Measurements from ENCODE around the gene RNF224.

RNF224 gene

GRCh38 chr9:137232510-137232909, 5.2 kb downstream of the RNF224 start:
- Histone ChIP-seq H3K9me3 (ENCODE audit: control insufficient read depth, low read length) (no peaks in the 10 kb centered on the region), H3K4me1 (peaks cover 11% of the 10 kb centered on the region), H3K27ac (no peak overlapping the region), H3K4me3 (ENCODE audit: low read depth, low read length) (no peak overlapping the region), H3K27me3 (ENCODE audit: control insufficient read depth, insufficient read depth, low read length) (no peaks in the 10 kb centered on the region), H3K36me3 (ENCODE audit: control insufficient read depth, insufficient read depth, low read length) (no peaks in the 10 kb centered on the region), H3K79me2 (no peaks in the 10 kb centered on the region), H2AFZ (no peak overlapping the region), H3K4me2 (ENCODE audit: low read length) (no peak overlapping the region), H3K9ac (no peak overlapping the region)
- TF ChIP-seq, protein P1, sequence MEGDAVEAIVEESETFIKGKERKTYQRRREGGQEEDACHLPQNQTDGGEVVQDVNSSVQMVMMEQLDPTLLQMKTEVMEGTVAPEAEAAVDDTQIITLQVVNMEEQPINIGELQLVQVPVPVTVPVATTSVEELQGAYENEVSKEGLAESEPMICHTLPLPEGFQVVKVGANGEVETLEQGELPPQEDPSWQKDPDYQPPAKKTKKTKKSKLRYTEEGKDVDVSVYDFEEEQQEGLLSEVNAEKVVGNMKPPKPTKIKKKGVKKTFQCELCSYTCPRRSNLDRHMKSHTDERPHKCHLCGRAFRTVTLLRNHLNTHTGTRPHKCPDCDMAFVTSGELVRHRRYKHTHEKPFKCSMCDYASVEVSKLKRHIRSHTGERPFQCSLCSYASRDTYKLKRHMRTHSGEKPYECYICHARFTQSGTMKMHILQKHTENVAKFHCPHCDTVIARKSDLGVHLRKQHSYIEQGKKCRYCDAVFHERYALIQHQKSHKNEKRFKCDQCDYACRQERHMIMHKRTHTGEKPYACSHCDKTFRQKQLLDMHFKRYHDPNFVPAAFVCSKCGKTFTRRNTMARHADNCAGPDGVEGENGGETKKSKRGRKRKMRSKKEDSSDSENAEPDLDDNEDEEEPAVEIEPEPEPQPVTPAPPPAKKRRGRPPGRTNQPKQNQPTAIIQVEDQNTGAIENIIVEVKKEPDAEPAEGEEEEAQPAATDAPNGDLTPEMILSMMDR (IDR thresholded peaks at IDR 0.05): no peak

DNA sequence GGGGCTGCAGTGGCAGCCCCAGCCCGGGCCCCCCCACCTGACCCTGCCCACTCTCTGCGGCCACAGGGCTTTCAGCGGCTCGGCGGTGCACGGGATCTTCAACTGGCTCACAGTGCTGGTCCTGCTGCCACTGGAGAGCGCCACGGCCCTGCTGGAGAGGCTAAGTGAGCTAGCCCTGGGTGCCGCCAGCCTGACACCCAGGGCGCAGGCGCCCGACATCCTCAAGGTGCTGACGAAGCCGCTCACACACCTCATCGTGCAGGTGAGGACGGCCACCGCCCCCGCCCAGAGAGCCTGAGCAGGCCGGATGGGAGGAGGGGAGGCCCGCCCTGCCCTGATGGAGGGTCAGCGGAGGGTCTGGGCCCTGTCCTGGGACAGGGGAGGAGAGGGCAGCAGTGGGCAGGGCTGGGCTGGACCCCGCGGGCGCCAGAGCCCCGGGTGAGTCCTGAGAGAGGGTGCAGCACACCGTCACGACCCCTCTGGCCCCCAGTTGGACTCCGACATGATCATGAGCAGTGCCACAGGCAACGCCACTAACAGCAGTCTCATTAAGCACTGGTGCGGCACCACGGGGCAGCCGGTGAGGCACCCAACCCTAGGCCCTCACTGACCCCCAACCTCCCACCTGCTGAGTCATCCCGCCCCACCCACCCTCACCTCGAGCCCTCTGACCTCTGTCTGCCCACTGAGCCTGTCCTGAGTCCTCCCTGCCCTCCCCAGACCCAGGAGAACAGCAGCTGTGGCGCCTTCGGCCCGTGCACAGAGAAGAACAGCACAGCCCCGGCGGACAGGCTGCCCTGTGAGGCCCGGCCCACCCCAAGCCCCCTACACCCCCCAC, 6.1 kb downstream of the RNF224 start:
- H3K9me3 ChIP-seq (ENCODE audit: control insufficient read depth, low read length): no peaks in the 10 kb centered on the region
- no peak overlapping the region for H3K4me3 ChIP-seq (ENCODE audit: low read depth, low read length)
- no peak overlapping the region for H3K27ac ChIP-seq
- TF ChIP-seq, protein P1 (IDR thresholded peaks at IDR 0.05): no peak
- no peaks in the 10 kb centered on the region for H3K79me2 ChIP-seq
- no peak overlapping the region for H3K4me2 ChIP-seq (ENCODE audit: low read length)
- no peak overlapping the region for H3K9ac ChIP-seq
- H2AFZ ChIP-seq: no peak overlapping the region
- no peaks in the 10 kb centered on the region for H3K27me3 ChIP-seq (ENCODE audit: control insufficient read depth, insufficient read depth, low read length)
- no peaks in the 10 kb centered on the region for H3K36me3 ChIP-seq (ENCODE audit: control insufficient read depth, insufficient read depth, low read length)
- peaks cover 14% of the 10 kb centered on the region for H3K4me1 ChIP-seq

- no peak overlapping the region for H2AFZ ChIP-seq
- no peaks in the 10 kb centered on the region for H3K36me3 ChIP-seq (ENCODE audit: control insufficient read depth, insufficient read depth, low read length)
- H3K79me2 ChIP-seq: no peaks in the 10 kb centered on the region
- H3K27ac ChIP-seq: no peak overlapping the region
- no peak overlapping the region for H3K9ac ChIP-seq
- TF ChIP-seq, protein P1 (IDR thresholded peaks at IDR 0.05): no peak
- H3K4me3 ChIP-seq (ENCODE audit: low read depth, low read length): no peak overlapping the region
- H3K27me3 ChIP-seq (ENCODE audit: control insufficient read depth, insufficient read depth, low read length): no peaks in the 10 kb centered on the region
- H3K4me2 ChIP-seq (ENCODE audit: low read length): no peak overlapping the region
- H3K9me3 ChIP-seq (ENCODE audit: control insufficient read depth, low read length): no peaks in the 10 kb centered on the region
- peaks cover 14% of the 10 kb centered on the region for H3K4me1 ChIP-seq
These were observed 6.9 kb downstream of the RNF224 start for GRCh38 chr9:137234055-137234697.

DNA sequence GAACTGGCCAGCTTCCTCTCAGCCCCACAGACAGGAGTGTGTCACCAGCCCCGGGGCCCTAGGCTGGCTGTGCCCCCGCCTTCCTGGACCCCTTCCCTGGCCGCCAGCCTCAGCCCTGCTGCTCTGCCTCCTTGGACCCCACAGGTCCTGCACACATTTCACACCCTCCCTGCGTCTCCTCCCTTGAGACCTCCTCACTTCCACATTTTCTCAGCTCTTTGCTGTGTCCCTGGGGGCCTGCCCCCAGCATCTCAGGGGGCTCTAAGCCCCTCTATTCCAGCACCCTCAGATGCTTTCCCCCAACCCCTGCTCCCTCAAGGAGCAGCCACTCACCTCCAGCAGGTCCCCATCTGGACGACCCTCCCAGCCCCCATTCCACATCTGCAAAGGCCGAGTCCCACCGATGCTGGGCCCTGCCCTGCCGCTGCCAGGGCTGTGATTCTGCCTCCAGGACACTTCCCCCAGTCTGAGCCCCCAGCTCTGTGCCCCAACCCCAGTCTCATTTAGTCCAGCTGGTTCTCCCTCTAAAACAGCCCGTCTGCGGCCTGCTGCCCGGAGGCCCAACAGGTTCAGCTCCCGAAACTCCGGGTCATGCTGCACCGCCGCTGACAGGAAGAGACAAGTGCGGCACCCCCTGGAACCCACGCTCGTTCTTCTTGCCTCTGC, 7.6 kb downstream of the RNF224 start:
- Histone ChIP-seq H2AFZ (no peak overlapping the region), H3K9me3 (ENCODE audit: control insufficient read depth, low read length) (no peaks in the 10 kb centered on the region), H3K4me1 (peaks cover 14% of the 10 kb centered on the region), H3K79me2 (no peaks in the 10 kb centered on the region), H3K4me2 (ENCODE audit: low read length) (no peak overlapping the region), H3K36me3 (ENCODE audit: control insufficient read depth, insufficient read depth, low read length) (no peaks in the 10 kb centered on the region), H3K4me3 (ENCODE audit: low read depth, low read length) (no peak overlapping the region), H3K27ac (no peak overlapping the region), H3K27me3 (ENCODE audit: control insufficient read depth, insufficient read depth, low read length) (no peaks in the 10 kb centered on the region), H3K9ac (no peak overlapping the region)
- TF ChIP-seq, protein P1 (IDR thresholded peaks at IDR 0.05): no peak
